Activated gamma-delta T cell (primary cell): ENCODE data around the gene DELE1.

Experiments used
- DNase-seq: peaks from one replicate; lab custom pipeline; 2025; lab: John Stamatoyannopoulos, UW
- total RNA-seq, 2 donors: gene quantifications; one replicate each; lab custom pipeline; 2026; lab: John Stamatoyannopoulos, UW

DELE1 gene, protein sequence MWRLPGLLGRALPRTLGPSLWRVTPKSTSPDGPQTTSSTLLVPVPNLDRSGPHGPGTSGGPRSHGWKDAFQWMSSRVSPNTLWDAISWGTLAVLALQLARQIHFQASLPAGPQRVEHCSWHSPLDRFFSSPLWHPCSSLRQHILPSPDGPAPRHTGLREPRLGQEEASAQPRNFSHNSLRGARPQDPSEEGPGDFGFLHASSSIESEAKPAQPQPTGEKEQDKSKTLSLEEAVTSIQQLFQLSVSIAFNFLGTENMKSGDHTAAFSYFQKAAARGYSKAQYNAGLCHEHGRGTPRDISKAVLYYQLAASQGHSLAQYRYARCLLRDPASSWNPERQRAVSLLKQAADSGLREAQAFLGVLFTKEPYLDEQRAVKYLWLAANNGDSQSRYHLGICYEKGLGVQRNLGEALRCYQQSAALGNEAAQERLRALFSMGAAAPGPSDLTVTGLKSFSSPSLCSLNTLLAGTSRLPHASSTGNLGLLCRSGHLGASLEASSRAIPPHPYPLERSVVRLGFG
- 84.9 to 101 reads per million in 2 donors for total RNA-seq

DNA sequence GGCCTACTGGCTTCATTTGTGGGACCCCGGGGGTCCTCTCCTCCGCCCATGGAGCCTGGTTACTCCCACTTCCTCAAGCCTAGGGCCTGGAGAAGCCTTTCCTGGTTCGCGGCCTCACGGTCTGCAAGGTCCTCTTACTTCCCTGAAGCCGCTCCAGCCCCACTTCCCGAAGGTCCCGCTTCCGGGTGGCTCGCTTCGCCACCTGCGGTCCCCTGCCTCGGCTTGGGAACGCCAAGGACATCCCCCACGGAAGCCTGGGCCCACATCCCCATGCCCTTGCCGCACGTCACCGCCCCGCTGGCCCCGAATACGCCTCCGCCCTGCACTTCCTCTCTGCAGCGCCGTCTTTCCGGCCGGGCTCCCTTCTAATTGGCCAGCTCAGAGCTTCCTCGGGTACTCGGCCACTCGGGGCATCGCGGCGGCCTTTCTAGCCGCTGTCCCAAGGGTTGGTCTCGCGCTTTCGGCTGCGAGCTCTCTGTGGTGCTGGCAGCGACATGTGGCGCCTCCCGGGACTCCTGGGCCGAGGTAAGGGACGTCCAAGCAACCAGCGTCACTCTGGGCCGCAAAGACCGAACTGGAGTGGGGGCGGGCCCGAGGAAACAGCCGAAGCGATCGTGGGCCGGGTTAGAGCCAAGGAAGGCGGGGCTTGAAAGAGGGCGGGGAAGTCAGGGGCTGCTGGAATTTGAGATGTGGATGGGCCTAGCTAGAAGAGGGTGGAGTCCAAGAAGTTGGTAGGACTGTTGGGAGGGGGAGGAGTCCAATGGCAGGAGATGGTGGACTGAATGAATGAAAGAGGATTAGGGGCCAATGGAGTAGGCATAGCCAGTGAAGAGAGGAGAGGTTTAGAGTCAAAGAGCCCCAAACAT is at the start of gene DELE1:
DELE1 (plus strand) TSS at position 424 of the 866 bp plus-strand sequence; CDS start at position 495, 71 bp downstream.
- DNase-seq = peak; percentile 73

- no peak for DNase-seq
Observed at GRCh38 chr5:141873933-141874261, 49.8 kb upstream of the DELE1 start.

- no peak for DNase-seq
Observed at GRCh38 chr5:141874262-141874964, 49.3 kb upstream of the DELE1 start.

- no peak for DNase-seq
Observed at GRCh38 chr5:141875022-141875740, 48.5 kb upstream of the DELE1 start.

DNA sequence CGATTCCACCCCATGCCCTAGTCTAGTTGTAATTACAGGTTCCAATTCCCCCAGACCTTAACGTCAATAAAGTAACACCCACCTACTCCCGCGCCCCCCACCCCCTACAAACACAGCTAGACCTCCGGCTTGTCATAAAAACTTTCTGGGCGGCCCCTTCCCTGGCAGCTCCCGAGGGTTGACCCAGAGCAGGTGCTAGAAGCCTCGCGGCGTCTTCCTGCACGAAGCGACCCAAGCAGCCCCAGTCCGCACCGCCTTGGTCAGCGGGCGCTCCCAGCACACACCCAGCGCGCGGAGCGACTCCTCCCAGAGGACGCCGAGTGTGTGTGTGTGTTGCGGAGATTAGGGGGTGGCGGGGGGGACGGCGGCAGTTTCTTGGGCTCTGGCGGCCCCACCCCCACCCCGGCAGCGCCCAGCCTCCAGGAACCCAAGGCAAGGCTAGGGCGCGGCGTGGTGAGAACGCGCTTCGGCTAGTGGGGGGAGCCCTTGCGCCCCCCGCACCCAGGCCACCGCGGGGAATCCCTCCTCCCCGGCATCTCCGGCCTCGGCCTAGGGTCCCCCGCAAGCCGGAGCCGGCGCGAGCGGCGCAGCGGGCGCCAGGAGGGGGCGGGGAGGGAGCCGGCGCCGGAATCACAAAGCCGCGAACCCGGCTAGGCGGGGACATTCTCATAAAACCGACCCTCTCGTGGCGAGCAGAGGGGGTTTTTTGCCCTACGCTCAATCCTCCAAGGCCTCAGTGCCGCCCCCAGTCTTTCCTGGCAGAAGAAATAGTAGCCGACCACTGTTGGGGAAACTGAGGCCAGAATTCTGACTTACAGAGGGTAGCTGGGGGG is 47.7 kb upstream of the DELE1 start:
- peak; percentile 16 for DNase-seq

DNA sequence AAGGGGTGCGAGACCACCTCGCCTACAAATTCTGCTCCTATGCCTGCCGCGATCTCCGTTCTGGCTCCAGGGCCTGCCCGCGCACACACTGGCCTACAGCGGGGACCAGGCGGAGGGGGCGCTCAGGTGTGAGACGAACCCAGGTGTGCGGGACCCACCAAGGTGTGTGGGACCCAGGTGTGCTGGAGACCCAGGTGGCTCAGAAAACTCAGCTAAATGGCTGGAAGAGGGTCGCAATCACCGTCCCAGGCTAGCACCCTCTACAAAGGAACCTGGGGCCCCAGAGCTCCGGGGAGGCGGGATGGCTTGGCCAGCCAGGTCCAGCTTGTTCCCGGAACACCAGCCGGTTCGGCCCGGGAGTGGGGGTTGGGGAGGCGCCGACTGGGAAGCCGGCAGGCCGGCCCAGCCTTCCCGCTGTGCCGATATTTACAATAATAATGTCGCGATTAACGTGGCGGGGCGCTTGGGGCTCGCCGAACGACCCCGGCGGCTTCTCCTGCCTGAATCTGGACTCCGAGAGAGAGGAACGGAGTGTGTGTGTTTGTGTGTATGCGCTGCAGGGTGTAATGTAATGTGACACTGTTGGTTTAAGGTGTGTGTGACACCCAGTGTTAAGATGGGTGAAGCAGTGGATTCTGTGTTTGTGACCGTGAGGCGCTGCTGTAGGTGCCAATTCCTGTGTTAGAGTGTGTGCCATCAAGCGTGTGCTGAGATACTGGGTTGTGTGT is 46.9 kb upstream of the DELE1 start:
- no peak for DNase-seq

- no peak for DNase-seq
Observed at GRCh38 chr5:141877356-141878185, 46.1 kb upstream of the DELE1 start.

DNA sequence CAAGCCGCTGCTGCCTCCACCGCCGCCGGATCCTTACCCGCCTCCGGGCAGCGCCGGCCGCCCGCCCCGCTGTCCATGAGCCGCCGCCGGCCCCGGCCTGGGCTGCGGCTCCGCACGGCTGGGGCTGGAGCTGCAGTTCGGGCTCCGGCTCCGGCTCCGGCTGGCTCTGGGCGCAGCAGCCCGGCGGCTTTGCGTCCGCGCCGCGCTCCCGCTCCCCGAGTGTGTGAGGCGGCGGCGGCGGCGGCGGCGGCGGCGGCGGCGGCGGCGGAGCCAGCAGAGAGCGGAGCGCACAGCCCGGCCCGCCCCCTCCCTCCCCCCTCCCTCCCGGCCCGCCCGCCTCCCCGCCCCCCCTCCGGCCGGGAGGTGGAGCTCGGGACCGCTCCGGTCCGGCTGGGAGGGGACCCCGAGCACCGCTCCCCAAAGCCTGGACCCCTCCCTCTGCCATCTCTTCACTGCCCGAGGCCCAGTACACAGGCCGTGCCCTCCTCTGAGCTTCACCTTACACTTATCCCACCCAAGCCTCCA is 45.4 kb upstream of the DELE1 start, which contains the start of gene PCDH1:
PCDH1 (minus strand) TSS at position 225 of the 525 bp plus-strand sequence; CDS start at position 77, 148 bp downstream.
- peak; percentile 18 for DNase-seq

GRCh38 chr5:141878711-141879425 is 44.8 kb upstream of the DELE1 start:
- peak; percentile 17 for DNase-seq

GRCh38 chr5:141879426-141879759 is 44.3 kb upstream of the DELE1 start:
- no peak for DNase-seq

- no peak for DNase-seq
Observed at GRCh38 chr5:141879941-141880738, 43.5 kb upstream of the DELE1 start.

- DNase-seq = no peak
Observed at GRCh38 chr5:141880961-141881801, 42.5 kb upstream of the DELE1 start.

DNA sequence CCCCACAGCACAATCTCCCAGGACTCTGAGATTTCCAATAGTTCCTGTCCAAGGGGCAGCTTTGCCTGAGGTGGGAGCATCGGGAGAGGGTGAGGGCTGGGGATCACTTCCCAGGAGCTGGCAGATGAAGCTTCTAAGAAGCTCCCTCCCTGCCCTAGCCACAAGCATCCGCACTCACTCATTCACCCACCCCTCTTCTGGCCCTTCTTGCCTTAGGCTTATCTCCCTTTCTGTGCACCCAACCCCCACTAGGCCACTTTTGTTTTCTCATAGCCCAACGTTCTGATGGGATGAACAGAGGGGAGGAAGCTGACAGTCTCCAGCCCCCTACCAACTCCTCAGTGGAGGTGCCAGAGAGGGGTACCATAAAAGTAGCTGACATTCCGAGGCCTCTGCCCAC is 41.8 kb upstream of the DELE1 start:
- no peak for DNase-seq

GRCh38 chr5:141882594-141883183 is 41.0 kb upstream of the DELE1 start:
- DNase-seq = no peak

- DNase-seq = no peak
Observed at GRCh38 chr5:141883184-141883891, 40.3 kb upstream of the DELE1 start.
